HG02763 (cell line): ENCODE data around the gene PPP1R14C.
"Not testable (repeated sequence)": the region's sequence is repeated elsewhere in the genome, so short reads cannot be mapped to it uniquely, and the experiment has no call there.

ENCODE experiments used
- ATAC-seq: cut with Tn5 transposase; IDR thresholded peaks from one replicate; pipeline ENCODE4 v1.9.1; 2021; ENCODE audit warnings: mild to moderate bottlenecking, moderate library complexity; ENCODE audit not compliant: unreplicated experiment

Gene PPP1R14C

DNA sequence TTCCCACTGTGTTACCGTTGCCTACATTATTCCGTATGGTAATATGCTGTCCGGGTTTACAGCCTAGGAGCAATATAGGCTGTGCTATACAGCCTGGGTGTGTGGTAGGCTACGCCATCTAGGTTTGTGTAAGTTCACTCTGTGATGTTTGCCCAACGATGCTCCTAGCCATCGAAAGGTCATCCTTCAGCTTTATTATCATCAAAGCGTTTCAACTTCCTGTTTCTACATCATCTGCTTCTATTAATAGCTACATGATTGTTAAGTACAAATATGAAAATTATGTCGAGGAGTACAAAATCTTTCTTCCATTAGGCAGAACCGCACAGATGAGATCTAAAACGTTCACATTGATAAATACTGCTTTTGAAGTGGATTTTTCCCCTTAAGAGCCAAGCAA lies 69.9 kb downstream of the PPP1R14C start:
- no peak for ATAC-seq

DNA sequence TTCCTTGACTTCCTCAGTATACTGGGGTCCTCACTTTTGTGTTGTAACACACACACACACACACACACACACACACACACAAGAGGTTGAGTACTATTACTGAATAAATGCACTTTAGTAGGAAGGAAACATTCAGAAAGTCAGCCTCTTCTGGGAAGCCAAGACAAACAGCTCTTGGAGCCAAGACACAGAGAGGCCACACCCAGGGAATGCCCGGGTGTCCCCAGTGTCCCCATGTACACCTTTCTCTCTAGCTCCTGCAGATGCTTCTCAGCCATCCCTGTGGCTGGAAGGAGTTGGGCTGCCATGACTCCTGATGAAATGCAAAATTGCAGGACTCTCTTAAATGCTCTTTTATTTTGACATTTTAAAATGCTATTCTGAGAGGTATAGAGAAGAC lies 70.5 kb downstream of the PPP1R14C start:
- ATAC-seq: no peak

DNA sequence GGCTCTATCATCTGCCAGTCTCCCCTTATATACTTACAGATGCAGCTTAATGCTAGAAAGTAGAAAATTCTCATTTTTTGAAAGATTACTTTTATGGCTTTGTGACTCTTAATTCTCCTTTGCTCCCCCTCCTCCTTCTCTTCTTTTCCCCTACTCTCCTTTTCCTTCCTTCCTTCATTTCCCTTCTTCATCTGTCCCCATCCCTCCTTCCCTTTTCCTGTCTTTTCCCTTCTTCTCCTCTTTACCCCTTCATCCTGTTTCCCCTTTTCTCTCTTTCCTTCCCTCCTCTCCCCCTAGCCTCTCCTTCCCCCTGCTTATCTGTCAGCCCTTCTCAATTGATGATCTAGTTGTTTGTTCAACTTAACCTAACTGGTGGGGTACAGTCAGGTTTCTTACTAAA lies 71.5 kb downstream of the PPP1R14C start:
- no peak for ATAC-seq

DNA sequence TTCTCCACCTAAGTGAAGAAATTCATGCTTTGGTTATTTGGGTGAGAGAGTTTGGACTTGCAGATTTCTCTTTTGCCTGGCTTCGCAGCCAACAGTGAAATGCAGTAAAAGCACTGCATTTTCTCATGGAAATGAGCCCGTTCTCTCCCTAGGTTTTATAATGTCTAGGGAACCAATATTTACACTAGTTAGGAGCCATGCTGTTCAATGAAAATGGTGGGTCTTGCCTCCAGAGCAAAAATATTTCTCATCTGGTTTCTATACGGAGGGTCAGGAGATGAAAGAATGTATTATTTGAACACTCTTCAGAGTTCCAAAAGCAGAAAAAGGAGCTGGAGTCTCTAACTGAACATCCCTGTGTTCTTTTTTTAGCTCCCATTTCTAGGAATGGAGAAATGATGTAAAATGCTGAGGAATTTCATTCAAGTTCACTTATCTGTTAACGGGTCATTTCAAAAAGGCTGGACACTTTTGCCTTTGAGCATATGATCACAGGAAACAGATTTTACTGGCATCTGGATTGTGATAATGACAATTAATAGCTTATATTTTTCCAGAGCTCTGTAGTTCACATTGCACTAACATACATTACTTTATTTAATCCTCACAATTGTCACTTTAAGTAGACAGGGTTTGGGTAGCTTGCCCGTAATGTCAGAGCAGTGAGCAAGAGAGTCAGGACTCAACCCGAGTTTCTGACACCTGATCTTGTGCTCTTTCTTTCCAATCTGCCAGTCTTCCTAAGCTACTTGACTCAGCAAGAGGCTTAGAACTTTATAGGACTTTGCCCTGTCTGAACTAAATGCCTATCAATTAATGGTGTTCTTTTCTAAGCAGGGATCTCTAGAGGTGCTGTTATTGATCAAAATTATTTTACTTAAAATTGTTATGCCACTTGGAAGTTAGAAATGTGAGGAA lies 78.0 kb downstream of the PPP1R14C start:
- no peak for ATAC-seq

DNA sequence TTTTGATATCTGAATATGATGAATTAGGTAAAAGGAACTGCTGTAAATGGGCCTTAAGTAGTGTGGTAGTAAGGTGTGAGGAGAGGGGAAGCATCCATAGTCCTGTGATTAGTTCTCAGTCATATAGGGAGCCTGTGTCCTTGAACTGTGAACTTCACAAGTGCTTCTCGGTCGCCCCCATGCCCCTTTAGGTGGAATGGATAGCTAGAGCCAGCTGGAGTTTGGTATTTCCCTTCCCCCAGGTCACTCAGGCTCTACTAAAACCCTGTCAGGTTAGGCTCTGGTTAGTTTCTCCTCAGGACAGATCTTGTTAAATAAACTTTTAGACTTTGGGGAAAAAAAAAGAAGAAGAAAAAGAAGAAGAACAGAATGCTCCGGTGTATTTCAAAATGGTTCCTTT lies 82.0 kb downstream of the PPP1R14C start:
- ATAC-seq: no peak

DNA sequence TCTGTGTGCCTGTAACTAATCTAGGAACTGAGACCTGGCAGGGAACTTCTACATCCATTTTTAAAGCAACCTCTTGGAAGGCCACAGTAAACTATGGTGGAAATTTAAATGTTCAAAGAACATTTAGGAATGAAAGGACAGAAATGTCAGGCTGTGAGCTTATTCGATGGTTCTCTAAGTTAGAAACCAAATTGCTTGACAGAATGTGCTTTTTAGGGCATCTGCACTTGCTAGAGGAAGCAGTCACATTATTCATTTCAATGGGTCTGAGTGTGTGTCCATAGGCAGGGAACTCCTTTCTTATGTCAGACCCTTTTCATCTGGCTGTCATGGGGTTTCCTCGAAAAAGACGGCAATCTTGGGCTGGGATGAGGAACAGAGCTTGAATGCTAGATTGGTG lies 84.4 kb downstream of the PPP1R14C start:
- ATAC-seq: no peak

DNA sequence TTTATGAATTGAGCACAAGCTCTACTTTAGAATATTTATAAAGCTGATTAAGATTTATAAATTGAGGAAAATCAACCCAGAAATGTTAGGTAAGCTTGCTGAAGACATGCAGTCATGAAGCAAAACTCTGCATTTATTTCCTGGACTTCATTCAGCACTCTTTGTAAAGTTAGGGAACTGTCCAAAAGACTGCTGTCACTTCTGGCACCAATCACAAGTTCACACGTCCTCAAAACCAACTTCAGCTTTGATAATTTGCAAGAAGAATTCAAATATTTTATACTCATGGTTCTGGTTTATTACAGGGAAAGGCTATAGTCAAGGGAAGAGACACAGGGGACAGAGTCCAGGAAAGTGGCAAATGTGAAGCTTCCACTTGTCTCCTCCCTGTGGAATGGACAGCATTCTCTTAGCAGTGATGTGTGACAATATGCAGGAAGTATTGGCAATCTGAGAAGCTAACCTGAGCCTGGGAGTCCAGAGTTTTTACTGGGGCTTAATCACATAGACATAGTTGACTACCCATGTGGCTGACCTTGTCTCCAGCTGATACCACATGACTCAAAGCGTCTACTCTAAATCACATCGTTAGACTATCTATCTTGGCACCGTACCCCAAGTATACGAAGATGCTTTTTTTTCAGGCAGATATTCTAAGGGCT lies 85.4 kb downstream of the PPP1R14C start:
- ATAC-seq: no peak

DNA sequence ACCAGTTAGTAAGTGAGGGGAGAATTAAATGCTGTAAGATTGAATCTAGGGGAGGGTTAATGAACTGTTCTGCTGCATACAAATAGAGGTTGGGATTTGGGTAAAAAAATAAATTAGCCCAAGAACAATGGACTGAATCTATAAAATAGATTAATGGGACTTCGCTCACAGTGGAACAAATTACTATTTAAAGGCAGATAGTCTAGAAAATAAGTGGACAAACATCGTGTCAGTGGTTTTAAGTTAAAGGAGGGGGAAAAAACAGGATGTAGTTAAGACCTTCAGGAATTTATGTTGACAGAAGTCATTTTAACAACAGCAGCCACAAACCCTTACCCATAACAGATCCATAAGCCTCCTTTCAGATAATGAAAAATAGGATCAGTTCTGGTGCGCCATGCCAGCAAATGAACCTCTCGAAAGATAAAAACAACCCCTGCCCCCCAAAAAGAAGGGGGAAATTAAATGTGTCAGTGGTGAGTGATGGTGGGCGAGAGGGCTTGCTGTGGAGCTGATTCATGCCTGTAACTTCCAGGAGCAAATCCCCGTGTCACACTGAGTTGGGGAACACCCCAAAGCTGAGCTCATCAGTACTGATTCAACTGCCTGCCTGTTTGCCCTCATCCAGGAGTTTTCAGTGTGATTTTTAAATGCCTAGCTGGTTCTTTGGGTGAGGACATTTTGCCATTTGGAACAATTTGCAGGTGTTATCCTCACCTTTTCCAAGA lies 86.8 kb downstream of the PPP1R14C start:
- ATAC-seq: no peak

DNA sequence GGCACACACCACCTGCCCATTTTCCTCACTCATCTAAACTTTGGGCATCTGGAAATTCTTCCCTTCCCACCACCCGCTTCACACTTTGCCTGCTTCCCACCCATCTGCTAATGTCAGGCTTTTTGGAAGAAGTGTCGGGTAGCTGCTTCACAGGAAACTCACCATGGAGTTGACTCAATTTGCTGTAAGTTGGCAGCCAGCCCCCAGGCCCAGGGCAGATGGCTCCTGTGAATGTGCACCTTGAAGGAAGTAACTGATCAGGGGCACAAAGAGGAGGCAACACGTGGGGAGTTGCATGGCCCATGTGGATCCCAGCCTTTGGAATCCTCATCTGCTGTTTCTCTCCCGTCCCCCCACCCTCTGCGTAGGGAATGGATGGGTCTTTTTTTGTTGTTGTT lies 87.3 kb downstream of the PPP1R14C start:
- ATAC-seq: no peak

DNA sequence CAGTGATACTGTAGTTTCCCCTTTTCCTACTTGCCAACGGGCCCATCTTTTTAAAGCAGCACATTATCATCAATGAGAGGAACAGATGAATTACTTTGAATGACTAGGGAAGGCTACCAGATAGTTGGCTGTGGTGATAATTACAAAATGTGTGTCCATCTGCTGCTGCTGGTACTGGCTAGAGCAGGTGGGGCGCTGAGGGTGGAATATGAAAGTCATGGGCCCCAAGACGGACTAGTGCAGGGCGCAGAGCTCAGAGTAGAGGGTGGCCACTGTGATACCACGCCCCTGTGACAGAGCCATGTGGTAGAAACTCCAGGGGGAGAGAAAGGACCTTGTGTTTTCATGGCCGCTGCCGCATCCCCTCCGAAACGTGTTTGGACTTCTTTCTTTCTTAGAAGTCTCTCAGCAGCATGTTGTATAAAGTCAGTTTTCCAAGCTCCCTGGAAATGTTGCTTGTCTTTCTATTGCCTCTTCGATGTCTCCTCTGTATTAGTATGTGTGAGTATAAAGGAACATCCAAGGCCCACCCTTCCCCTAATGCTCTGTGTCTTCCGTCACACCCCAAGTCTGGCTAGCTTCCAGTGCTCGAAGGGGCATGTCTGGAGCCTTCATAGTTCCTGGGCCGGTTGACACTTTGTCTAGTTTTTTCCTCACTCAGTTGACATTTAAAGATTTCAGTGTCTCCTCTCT lies 88.1 kb downstream of the PPP1R14C start:
- no peak for ATAC-seq

DNA sequence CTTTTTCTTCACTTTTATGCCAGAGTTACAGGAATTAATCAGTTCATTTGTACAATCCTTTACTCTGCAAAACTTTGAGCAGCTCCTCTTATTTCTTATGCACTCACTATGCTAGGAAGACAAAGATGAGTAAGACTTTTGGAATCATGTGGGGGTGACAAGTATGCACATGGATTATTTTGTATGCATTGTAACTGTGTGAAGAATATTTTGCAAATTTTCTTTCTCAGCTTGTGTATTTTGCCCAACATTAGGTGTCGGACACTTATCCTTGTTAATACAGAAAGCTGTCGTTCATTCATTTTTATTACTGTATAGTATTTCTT lies 88.6 kb downstream of the PPP1R14C start:
- no peak for ATAC-seq

DNA sequence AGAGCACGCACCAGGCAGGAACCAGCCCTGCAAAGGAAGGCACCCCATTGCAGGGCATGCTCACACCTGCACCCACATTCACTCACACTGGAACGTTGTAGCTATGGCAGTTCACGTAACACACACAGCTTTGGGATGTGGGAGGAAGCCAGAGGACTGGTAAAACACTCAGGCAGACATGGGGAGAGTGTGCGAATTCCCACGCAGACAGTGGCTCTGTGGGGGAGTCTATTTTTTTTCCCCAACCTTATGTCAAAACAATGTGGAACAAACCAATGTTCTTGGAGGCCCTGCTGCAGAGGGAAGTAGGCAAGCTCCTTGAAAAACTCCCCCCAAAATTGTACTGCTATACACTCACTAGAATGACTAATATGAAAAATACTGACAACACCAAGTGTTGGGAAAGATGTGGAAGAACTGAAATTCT lies 91.0 kb downstream of the PPP1R14C start:
- no peak for ATAC-seq

DNA sequence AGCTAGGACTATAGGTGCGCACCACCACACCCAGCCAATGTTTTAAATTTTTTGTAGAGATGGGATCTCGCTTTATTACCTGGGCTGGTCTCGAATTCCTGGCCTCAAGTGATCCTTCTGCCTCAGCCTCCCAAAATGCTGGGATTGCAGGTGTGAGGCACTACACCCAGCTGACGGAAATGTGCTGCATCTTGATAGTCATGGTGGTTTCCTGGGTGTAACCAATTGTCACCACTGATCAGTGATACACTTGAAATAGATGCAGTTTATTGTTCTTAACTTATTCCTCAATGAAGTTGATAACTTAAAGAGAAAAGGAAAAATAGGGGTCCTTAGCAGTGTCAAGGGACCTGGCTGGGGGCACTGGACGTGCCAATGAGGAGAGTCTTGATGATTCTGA lies 92.4 kb downstream of the PPP1R14C start:
- ATAC-seq: no peak

DNA sequence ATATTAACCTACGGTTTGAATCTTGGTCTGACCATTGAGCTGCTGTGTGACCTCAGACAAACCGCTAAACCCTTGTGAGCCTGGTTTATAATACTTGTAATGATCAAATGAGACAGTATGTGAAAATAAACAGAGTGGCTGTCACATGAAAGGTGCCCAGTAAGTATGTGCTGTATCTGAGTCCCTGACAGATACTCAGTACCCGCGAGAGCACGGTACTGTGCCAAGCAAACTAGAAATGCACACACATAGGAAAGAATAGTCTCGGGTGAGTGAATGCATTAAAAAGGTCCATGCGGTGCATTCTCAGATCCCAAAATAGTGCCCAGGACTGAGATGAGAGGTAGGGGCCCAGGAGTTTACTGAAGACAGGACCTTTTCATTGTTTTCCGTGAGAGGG lies 93.3 kb downstream of the PPP1R14C start:
- no peak for ATAC-seq

DNA sequence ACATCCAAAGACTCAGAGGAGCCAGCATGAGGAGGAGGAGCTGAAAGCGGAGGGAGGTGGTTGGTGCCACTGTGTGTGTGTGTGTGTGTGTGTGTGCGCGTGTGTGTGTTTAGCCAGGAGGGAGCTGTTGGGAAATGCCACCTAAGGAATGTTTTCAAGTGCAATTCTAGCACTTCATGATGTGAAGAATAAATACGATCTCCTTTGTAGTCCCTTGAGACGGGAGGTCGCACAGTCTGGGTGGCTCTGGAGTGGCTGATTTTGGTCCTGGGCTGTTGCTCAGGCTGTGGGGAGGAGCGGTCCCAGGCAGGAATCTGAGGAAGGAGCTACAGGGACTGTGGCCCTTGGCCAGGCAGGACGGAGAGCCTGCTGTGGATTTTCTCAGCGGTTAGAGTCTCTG lies 93.7 kb downstream of the PPP1R14C start:
- ATAC-seq: no peak

DNA sequence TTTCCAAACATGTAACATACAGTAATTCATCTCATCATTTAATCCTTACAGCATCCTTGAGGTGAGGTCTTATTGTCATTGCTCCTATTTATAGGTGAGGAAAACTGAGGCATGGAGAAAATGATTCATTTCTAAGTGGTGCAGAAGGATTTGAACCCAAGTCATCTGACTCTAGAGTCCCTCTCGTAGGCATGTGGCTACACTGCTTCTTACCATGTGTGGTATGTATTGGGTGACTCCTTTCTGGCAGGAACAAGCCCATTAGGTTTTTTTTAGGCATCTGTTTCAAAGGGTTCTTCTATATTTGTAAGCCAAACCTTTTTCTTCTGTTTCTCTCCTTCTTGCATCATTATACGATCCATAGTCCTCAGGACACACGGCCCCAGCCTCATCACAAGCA lies 94.8 kb downstream of the PPP1R14C start:
- no peak for ATAC-seq

DNA sequence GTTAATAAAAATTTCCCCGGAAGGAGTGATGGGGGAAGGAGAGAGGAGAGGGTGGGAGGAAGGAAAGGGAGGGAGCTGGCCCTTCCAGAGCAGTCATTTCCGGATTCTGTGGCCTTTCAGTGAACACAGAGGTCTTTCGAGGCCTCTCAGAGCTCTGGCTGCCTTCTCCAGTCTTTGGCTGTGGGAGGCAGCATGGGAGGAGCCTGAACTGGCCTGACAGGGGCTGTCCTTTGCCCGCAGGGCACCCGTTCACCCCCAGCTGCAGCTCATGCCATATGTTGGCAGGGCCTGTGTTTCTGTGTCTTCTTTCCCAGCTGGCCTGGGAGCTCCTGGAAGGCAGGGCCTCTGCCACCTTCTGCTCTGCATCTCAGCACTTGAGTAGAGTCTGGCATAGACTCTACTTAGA lies 95.5 kb downstream of the PPP1R14C start:
- no peak for ATAC-seq

DNA sequence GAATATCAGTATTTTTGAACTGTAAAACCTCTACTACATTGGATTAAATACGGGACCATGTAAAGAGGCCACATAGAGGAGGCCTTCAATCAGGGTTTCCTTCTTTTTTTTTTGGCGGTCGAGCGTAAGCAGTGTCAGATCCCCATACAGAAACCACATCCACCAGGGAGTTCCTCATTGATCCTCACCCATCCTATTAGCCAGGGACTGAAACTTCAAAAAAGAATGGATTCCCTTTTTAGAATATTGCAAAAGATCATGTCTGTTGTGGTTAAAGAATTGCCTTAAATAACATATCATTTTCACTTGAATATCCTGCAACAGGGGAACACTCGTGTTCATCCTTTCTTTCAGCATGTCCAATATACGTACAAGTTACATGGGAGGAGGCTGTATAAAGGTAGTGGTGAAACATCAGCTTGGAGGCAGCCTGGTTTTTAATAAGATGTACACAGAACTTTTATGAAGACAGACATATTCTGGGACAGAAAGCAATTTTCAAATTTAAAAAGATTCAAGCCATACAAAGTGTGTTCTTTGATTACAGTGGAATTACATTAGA lies 96.1 kb downstream of the PPP1R14C start:
- ATAC-seq: no peak

DNA sequence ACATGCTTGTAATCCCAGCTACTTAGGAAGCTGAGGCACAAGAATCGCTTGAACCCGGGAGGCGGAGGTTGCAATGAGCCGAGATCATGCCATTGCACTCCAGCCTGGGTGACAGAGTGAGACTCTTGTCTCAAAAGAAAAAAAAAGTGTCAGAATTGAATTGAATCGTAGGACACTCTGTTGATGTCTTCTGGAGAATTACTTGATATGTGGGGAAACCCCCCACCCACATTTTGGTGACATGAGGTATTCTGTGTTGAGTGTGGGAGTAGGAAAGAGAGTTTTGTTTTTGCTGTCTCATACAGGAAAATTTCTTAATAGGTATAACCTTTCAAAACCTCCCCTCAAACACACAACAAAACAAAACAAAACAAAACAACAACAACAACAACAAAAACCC lies 98.9 kb downstream of the PPP1R14C start:
- not testable (repeated sequence) for ATAC-seq

DNA sequence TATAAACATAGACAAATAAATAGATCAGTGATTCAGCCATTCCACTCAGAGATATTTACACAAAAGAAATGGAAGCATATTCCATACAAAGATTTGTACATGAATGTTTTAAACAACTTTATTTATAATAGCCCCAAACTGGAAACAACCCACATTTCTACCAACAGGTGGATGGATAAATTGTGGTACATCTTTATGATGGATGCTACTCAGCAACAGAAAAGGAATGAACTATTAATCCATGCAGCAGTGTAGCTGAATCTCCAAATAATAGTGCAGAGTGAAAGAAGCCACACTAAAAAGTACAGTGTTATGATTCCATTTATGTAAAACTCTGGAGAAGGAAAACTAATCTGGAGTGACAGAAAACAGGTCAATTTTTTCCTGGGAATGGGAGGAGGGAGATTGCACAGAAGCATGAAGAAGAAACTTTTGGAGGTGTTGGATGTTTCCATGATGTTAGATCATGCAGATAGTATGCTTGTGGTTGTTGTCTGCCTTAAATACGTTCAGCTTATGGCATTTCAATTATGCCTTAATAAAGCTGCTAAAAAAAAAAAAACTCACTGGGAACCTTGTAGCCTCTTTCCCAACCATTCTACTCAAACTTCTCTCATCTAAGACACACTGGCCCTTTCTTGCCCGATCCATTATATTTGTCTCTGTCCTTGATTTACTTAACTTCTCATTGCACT lies 100.9 kb downstream of the PPP1R14C start:
- no peak for ATAC-seq
